Astrocyte of the spinal cord (primary cell): ENCODE results near the gene TCF7.

ENCODE experiments used
- DNase-seq: peaks from one replicate; pipeline ENCODE4 v3.0.0; 2011; ENCODE audit warnings: low read depth, low spot score
- H3K4me3 ChIP-seq: 2 replicates; pipeline ENCODE4 v1.5.1; 2011; ENCODE audit warnings: low read depth, mild to moderate bottlenecking, low read length, moderate library complexity
- CTCF ChIP-seq: IDR thresholded peaks from 2 replicates; pipeline ENCODE4 v1.5.1; 2012; ENCODE audit warnings: low read depth, mild to moderate bottlenecking, low read length, inconsistent platforms
- in situ Hi-C: cut with HindIII; loops from 2 replicates; pipeline ENCODE4 v1.10.0; 2017; ENCODE audit warnings: low sequenced_read_pairs

TCF7 gene

DNA sequence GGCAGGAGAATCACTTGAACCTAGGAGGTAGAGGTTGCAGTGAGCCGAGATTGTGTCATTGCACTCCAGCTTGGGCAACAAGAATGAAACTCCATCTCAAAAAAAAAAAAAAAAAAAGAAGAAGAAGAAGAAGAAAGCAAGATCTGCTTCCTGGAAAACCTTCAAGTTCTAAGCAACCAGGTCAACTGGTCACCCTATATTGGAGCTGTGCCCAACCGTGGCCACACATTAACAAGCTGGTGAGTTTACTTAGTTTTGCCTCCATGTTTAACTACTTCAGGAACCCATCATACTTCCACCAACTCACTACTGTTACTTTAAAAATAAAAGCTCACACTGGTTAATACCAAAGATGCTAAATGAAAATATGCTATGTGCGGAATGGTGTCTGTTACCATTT, 74.5 kb downstream of the TCF7 start:
- no peak for DNase-seq
- in situ Hi-C loops = no loop called here
- no peak overlapping the region for H3K4me3 ChIP-seq
- no peak for TF ChIP-seq CTCF

DNA sequence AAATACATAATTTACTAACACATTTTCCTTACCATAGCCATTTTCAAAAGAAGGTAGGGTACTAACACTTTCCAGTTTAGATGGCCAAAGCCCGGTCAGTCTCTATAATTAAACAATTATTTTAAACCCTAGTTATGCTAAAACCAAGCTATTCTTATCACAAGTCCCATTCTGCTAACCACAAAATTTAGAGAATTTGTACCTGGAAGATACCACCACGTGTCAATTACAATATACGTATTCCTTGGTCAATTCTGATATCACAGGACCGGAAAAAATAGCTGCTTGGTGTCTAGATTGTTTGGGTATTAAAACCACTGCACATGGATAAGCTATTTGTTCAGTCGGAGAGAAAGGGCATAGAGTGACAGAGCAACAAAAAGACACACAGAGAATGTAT, 81.2 kb downstream of the TCF7 start:
- no peak for DNase-seq
- no peak overlapping the region for H3K4me3 ChIP-seq
- no peak for TF ChIP-seq CTCF
- in situ Hi-C loops = no loop called here
